ENCODE measurements around the gene PLEKHA4.
A peak's percentile ranks its signal among the peaks of the same experiment; 100 is the strongest.

PLEKHA4 gene

DNA sequence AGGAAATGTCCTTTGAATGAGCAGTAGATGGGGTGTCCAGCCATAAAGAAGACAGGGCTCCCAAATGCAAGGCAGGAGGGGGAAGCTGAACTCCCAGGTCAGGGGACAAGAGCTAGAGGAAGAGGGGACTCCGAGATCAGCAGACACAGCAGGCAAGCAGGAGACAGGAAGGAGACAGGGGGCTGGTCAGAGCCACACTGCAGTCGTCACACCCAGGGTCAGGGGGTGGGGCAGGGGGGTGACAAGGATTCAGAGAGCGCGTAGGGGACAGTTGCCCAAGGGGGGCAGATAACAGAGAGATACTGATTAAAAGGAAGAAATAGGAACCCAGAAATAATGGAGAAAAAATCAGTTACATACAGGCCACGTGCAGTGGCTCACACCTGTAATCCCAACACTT is 35.4 kb downstream of the PLEKHA4 start:
- no peak overlapping the region for H3K4me3 ChIP-seq (ENCODE audit: low read length in 2 of 2)
- no peak overlapping the region for H3K27ac ChIP-seq (ENCODE audit: low read depth in 2 of 2, low read length in 2 of 2)
- no peak overlapping the region for H3K9ac ChIP-seq (ENCODE audit: low read depth in 1 of 2, low read length in 2 of 2)
- H3K27me3 ChIP-seq (ENCODE audit: control insufficient read depth in 2 of 2, insufficient read depth in 2 of 2, low read length in 2 of 2), result no peaks in the 10 kb centered on the region
- H3K36me3 ChIP-seq (ENCODE audit: control insufficient read depth in 2 of 2, insufficient read depth in 2 of 2, low read length in 2 of 2), result no peaks in the 10 kb centered on the region
- H3K4me1 ChIP-seq (ENCODE audit: control insufficient read depth in 2 of 2, insufficient read depth in 2 of 2, low read length in 2 of 2), result peaks cover 0 to 5% of the 10 kb centered on the region in 2 donors
- no peaks in the 10 kb centered on the region for H3K9me3 ChIP-seq (ENCODE audit: control insufficient read depth in 2 of 2, low read length in 2 of 2)

DNA sequence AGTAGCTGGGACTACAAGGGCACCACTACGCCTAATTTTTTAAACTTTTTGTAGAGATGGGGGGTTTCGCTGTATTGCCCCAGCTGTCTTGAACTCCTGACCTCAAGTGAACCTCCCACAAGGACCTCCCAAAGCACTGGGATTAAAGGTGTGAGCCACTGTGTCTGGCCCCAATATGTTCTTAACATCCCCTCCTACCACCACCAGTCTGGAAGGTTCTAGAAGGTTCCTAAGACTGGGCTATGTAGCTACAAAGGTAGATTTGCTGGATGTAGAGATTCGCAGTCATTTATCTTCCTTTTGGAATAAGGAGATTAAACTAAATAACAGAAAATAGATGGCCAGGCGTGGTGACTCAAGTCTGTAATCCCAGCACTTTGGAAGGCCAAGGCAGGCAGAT is 37.5 kb downstream of the PLEKHA4 start:
- Histone ChIP-seq H3K4me1 (ENCODE audit: control insufficient read depth in 2 of 2, insufficient read depth in 2 of 2, low read length in 2 of 2) (peaks cover 0 to 3% of the 10 kb centered on the region in 2 donors), H3K9me3 (ENCODE audit: control insufficient read depth in 2 of 2, low read length in 2 of 2) (no peaks in the 10 kb centered on the region), H3K9ac (ENCODE audit: low read depth in 1 of 2, low read length in 2 of 2) (no peak overlapping the region), H3K4me3 (ENCODE audit: low read length in 2 of 2) (no peak overlapping the region), H3K27ac (ENCODE audit: low read depth in 2 of 2, low read length in 2 of 2) (no peak overlapping the region), H3K36me3 (ENCODE audit: control insufficient read depth in 2 of 2, insufficient read depth in 2 of 2, low read length in 2 of 2) (no peaks in the 10 kb centered on the region), H3K27me3 (ENCODE audit: control insufficient read depth in 2 of 2, insufficient read depth in 2 of 2, low read length in 2 of 2) (no peaks in the 10 kb centered on the region)

DNA sequence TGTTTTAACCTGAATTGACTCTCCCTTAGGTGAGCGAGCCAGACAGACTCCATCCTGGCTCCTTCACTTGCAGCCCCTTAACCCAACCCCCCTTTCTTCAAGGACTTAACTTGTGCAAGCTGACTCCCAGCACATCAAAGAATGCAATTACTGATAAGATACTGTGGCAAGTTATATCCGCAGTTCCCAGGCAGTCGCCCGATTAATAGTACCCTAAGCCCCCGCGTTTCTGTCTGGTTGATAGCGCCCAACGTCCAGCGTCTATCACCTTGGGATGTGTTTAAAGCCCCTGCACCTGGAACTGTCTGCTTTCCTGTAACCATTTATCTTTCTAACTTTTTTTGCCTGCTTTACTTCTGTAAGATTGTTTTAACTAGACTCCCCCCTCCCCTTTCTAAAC is 38.3 kb downstream of the PLEKHA4 start:
- Histone ChIP-seq H3K9me3 (ENCODE audit: control insufficient read depth in 2 of 2, low read length in 2 of 2) (no peaks in the 10 kb centered on the region), H3K27ac (ENCODE audit: low read depth in 2 of 2, low read length in 2 of 2) (no peak overlapping the region), H3K27me3 (ENCODE audit: control insufficient read depth in 2 of 2, insufficient read depth in 2 of 2, low read length in 2 of 2) (no peaks in the 10 kb centered on the region), H3K36me3 (ENCODE audit: control insufficient read depth in 2 of 2, insufficient read depth in 2 of 2, low read length in 2 of 2) (no peaks in the 10 kb centered on the region), H3K4me3 (ENCODE audit: low read length in 2 of 2) (no peak overlapping the region), H3K4me1 (ENCODE audit: control insufficient read depth in 2 of 2, insufficient read depth in 2 of 2, low read length in 2 of 2) (no peaks in the 10 kb centered on the region), H3K9ac (ENCODE audit: low read depth in 1 of 2, low read length in 2 of 2) (no peak overlapping the region)

DNA sequence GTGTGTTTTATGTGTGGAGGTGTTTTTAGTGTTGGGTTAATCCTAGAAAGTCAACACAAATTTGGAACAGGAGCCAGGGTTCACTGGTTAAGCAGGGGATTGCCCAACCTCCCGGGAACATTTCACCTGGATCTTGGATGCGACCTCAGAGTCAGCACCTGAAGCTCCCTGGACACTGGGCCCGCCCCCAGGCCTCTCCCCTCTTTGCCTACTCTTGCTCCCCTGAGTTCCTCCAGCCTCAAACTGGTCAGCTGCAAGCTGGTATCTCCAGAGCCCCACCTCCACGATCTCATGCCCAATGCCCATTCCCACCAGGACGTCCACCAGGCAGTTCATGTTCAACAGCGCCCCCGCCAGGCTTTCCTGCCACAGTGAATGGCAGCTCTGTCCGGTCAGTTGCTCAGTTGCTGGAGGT is 41.8 kb downstream of the PLEKHA4 start:
- H3K9ac ChIP-seq (ENCODE audit: low read depth in 1 of 2, low read length in 2 of 2), result no peak overlapping the region
- H3K4me1 ChIP-seq (ENCODE audit: control insufficient read depth in 2 of 2, insufficient read depth in 2 of 2, low read length in 2 of 2), result no peaks in the 10 kb centered on the region
- H3K4me3 ChIP-seq (ENCODE audit: low read length in 2 of 2), result no peak overlapping the region
- H3K27me3 ChIP-seq (ENCODE audit: control insufficient read depth in 2 of 2, insufficient read depth in 2 of 2, low read length in 2 of 2), result no peaks in the 10 kb centered on the region
- no peaks in the 10 kb centered on the region for H3K9me3 ChIP-seq (ENCODE audit: control insufficient read depth in 2 of 2, low read length in 2 of 2)
- H3K27ac ChIP-seq (ENCODE audit: low read depth in 2 of 2, low read length in 2 of 2), result no peak overlapping the region
- H3K36me3 ChIP-seq (ENCODE audit: control insufficient read depth in 2 of 2, insufficient read depth in 2 of 2, low read length in 2 of 2), result no peaks in the 10 kb centered on the region

DNA sequence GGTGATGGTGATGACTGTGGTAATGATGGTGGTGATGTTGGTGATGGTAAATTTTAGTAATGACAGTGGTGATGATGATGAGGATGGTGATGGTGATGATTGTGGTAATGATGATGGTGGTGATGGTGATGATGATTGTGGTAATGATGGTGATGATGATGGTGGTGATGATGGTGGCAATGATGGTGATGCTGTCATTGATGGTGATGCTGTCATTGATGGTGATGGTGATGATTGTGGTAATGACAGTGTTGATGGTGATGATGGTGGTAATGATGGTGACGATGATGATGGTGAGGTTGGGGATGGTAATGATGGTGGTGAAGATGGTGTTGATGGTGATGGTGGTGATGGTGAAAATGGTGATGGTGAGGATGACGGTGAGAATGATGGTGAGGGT is 45.9 kb downstream of the PLEKHA4 start:
- Histone ChIP-seq H3K9me3 (ENCODE audit: control insufficient read depth in 2 of 2, low read length in 2 of 2) (no peaks in the 10 kb centered on the region), H3K27me3 (ENCODE audit: control insufficient read depth in 2 of 2, insufficient read depth in 2 of 2, low read length in 2 of 2) (no peaks in the 10 kb centered on the region), H3K9ac (ENCODE audit: low read depth in 1 of 2, low read length in 2 of 2) (no peak overlapping the region), H3K4me1 (ENCODE audit: control insufficient read depth in 2 of 2, insufficient read depth in 2 of 2, low read length in 2 of 2) (peaks cover 8 to 15% of the 10 kb centered on the region in 2 donors), H3K27ac (ENCODE audit: low read depth in 2 of 2, low read length in 2 of 2) (no peak overlapping the region), H3K4me3 (ENCODE audit: low read length in 2 of 2) (no peak overlapping the region), H3K36me3 (ENCODE audit: control insufficient read depth in 2 of 2, insufficient read depth in 2 of 2, low read length in 2 of 2) (no peaks in the 10 kb centered on the region)

DNA sequence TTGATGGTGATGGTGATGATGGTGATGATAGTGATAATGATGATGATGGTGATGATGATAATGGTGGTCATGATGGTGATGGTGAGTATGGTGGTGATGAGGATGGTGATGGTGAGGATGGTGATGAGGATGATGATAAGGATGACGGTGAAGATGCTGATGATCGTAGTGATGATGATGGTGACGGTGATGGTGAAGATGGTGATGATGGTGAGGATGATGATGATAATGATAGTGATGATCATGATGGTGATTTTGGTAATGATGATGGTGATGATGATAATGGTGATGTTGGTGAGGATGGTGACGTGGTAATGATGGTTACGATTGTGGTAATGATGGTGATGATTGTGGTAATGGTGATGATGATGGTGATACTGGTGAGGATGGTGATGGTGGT is 46.8 kb downstream of the PLEKHA4 start:
- Histone ChIP-seq H3K27me3 (ENCODE audit: control insufficient read depth in 2 of 2, insufficient read depth in 2 of 2, low read length in 2 of 2) (no peaks in the 10 kb centered on the region), H3K27ac (ENCODE audit: low read depth in 2 of 2, low read length in 2 of 2) (no peak overlapping the region), H3K9me3 (ENCODE audit: control insufficient read depth in 2 of 2, low read length in 2 of 2) (no peaks in the 10 kb centered on the region), H3K4me3 (ENCODE audit: low read length in 2 of 2) (no peak overlapping the region), H3K4me1 (ENCODE audit: control insufficient read depth in 2 of 2, insufficient read depth in 2 of 2, low read length in 2 of 2) (peaks cover 8 to 15% of the 10 kb centered on the region in 2 donors), H3K9ac (ENCODE audit: low read depth in 1 of 2, low read length in 2 of 2) (no peak overlapping the region), H3K36me3 (ENCODE audit: control insufficient read depth in 2 of 2, insufficient read depth in 2 of 2, low read length in 2 of 2) (no peaks in the 10 kb centered on the region)

DNA sequence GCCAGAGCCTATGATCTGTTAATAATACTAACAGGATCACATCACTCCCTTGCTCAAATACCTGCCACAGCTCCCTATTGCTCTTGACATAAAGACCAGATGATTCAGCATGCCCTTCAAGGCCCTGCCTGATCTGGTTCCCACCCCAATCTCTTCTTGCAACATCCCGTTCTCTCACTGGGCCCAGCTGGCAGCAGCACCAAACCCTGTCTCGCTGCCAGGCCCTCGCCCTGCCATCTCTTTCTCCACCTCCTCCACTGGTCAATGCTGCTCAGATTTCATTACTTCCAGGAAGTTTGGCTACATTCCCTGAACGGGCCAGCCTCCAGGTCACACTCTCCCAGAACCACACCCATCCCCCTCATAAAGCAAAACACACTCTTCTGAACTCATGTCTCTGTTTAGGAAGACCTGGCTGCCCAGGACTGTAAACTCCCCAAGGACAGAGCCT is 49.0 kb downstream of the PLEKHA4 start:
- Histone ChIP-seq H3K27me3 (ENCODE audit: control insufficient read depth in 2 of 2, insufficient read depth in 2 of 2, low read length in 2 of 2) (no peaks in the 10 kb centered on the region), H3K9ac (ENCODE audit: low read depth in 1 of 2, low read length in 2 of 2) (peak overlapping the region in 1 of 2 donors; percentile 14)

DNA sequence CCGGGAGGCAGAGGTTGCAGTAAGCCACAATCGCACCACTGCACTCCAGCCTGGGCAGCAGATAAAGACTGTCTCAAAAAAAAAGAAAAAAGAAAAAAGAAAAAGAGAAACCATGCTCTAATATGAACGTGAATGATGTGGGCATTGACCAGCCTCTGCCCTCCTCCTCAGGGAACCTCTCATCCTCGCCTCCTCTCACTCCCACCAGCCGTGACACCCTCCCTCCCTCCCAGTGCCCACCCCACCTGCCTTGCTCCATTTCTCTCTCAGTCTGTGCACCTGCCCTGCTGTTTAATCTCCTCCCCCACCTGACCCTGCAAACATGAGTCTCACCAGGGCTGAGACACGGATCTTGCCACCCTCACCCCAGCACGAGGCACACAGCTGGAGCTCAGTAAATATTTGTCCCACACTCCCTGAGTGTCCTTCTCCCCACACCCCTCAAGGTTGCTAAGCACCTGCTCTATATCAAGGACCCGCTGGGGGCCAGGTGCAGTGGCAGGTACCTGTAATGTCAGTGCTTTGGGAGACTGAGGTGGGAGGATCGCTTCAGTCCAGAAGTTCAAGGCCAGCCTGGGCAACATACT is 50.1 kb downstream of the PLEKHA4 start:
- Histone ChIP-seq H3K4me1 (ENCODE audit: control insufficient read depth in 2 of 2, insufficient read depth in 2 of 2, low read length in 2 of 2) (peaks cover 10 to 24% of the 10 kb centered on the region in 2 donors), H3K36me3 (ENCODE audit: control insufficient read depth in 2 of 2, insufficient read depth in 2 of 2, low read length in 2 of 2) (no peaks in the 10 kb centered on the region), H3K27me3 (ENCODE audit: control insufficient read depth in 2 of 2, insufficient read depth in 2 of 2, low read length in 2 of 2) (no peaks in the 10 kb centered on the region), H3K9me3 (ENCODE audit: control insufficient read depth in 2 of 2, low read length in 2 of 2) (no peaks in the 10 kb centered on the region), H3K4me3 (ENCODE audit: low read length in 2 of 2) (no peak overlapping the region), H3K27ac (ENCODE audit: low read depth in 2 of 2, low read length in 2 of 2) (peak overlapping the region; percentile 82 to 85), H3K9ac (ENCODE audit: low read depth in 1 of 2, low read length in 2 of 2) (peak overlapping the region; percentile 34 to 36)

More for the DNA sequence above, 49.0 kb downstream of the PLEKHA4 start:
- Histone ChIP-seq H3K36me3 (ENCODE audit: control insufficient read depth in 2 of 2, insufficient read depth in 2 of 2, low read length in 2 of 2) (no peaks in the 10 kb centered on the region), H3K27ac (ENCODE audit: low read depth in 2 of 2, low read length in 2 of 2) (peak overlapping the region; percentile 82 to 85), H3K4me3 (ENCODE audit: low read length in 2 of 2) (no peak overlapping the region), H3K9me3 (ENCODE audit: control insufficient read depth in 2 of 2, low read length in 2 of 2) (no peaks in the 10 kb centered on the region), H3K4me1 (ENCODE audit: control insufficient read depth in 2 of 2, insufficient read depth in 2 of 2, low read length in 2 of 2) (peaks cover 10 to 24% of the 10 kb centered on the region in 2 donors)

DNA sequence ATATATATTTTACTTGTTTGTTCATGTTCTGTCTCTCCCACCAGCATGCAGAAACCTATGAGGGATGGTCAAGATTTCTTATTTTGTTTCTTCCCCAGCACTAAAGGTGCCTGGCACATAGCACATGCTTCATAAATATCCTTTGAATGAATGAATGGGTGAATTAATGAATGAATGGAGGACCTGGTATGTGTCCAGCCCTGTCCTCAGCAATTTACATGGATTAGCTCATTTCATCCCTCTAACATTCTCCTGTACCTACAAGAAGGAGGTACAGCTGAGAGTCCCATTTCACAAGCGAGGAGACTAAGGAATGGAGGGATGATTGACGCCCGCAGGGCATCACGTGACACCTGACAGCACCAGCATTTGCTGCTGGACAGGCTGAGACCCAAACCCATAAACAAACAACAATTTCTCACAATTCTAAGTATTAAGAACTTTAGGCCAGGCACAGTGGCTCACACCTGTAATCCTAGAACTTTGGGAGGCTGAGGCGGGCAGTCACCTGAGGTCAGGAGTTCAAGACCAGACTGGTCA is 50.8 kb downstream of the PLEKHA4 start:
- Histone ChIP-seq H3K9me3 (ENCODE audit: control insufficient read depth in 2 of 2, low read length in 2 of 2) (no peaks in the 10 kb centered on the region), H3K27ac (ENCODE audit: low read depth in 2 of 2, low read length in 2 of 2) (peak overlapping the region in 1 of 2 donors; percentile 85)

DNA sequence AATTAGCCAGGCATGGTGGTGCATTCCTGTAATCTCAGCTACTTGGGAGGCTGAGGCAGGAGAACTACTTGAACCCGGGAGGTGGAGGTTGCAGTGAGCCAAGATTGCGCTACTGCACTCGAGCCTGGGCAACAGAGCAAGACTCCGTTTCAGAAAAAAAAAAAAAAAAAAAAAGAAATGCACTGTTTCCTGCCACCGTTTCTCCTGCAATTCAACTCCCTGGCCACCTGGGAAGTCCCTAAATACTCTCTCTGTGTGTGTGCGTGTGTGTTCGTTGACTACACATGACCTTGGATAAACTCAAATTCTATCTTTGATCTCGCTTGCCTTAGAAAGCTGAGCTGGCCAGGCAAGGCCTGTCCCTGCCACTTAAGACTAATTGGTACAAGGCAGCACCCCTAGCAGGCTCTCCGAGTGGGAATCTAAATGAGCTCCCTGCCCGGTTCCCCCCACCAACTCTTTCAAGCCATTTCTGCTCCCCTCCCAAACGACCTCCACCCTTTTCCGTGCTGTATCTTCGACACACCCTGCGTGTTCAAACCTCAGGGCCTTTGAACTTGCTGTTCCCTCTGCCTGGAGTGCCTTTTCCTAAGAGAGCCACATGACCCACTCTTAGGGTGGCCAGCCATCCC is 52.4 kb downstream of the PLEKHA4 start:
- no peak overlapping the region for H3K9ac ChIP-seq (ENCODE audit: low read depth in 1 of 2, low read length in 2 of 2)
- peak overlapping the region; percentile 45 to 57 for H3K27ac ChIP-seq (ENCODE audit: low read depth in 2 of 2, low read length in 2 of 2)

More for the DNA sequence above, 50.8 kb downstream of the PLEKHA4 start:
- no peaks in the 10 kb centered on the region for H3K36me3 ChIP-seq (ENCODE audit: control insufficient read depth in 2 of 2, insufficient read depth in 2 of 2, low read length in 2 of 2)
- no peaks in the 10 kb centered on the region for H3K27me3 ChIP-seq (ENCODE audit: control insufficient read depth in 2 of 2, insufficient read depth in 2 of 2, low read length in 2 of 2)
- no peak overlapping the region for H3K4me3 ChIP-seq (ENCODE audit: low read length in 2 of 2)
- peaks cover 10 to 26% of the 10 kb centered on the region in 2 donors for H3K4me1 ChIP-seq (ENCODE audit: control insufficient read depth in 2 of 2, insufficient read depth in 2 of 2, low read length in 2 of 2)
- H3K9ac ChIP-seq (ENCODE audit: low read depth in 1 of 2, low read length in 2 of 2), result no peak overlapping the region

More for the DNA sequence above, 52.4 kb downstream of the PLEKHA4 start:
- Histone ChIP-seq H3K9me3 (ENCODE audit: control insufficient read depth in 2 of 2, low read length in 2 of 2) (no peaks in the 10 kb centered on the region), H3K4me3 (ENCODE audit: low read length in 2 of 2) (no peak overlapping the region), H3K4me1 (ENCODE audit: control insufficient read depth in 2 of 2, insufficient read depth in 2 of 2, low read length in 2 of 2) (peaks cover 13 to 30% of the 10 kb centered on the region in 2 donors), H3K27me3 (ENCODE audit: control insufficient read depth in 2 of 2, insufficient read depth in 2 of 2, low read length in 2 of 2) (no peaks in the 10 kb centered on the region), H3K36me3 (ENCODE audit: control insufficient read depth in 2 of 2, insufficient read depth in 2 of 2, low read length in 2 of 2) (no peaks in the 10 kb centered on the region)
